ENCODE results near the gene DNAJC17.

DNAJC17 gene

GRCh38 chr15:40762919-40763800 lies 44.1 kb downstream of the DNAJC17 start:
- peak overlapping the region; percentile 83 for H3K27ac ChIP-seq
- peaks cover 7% of the 10 kb centered on the region; the same call in 1 of the 2 replicates for H3K27me3 ChIP-seq
- TF ChIP-seq Cebpa-rat (IDR thresholded peaks at IDR 0.05): no peak
- 0 out of 2 replicates have a peak, but pooled peaks cover 11% of the 10 kb centered on the region for H3K36me3 ChIP-seq
- H3K4me3 ChIP-seq: peak overlapping the region; percentile 78
- H4K20me1 ChIP-seq: peaks cover 23% of the 10 kb centered on the region; the same call in 1 of the 2 replicates
- peaks cover 68% of the 10 kb centered on the region for H3K4me1 ChIP-seq
- peak overlapping the region; percentile 99 for H3K4me2 ChIP-seq
- no peaks in the 10 kb centered on the region for H3K9me3 ChIP-seq
- H3K9ac ChIP-seq: peak overlapping the region; percentile 77

- no peak for TF ChIP-seq Cebpa-rat (IDR thresholded peaks at IDR 0.05)
- Histone ChIP-seq H3K4me2 (no peak overlapping the region; the same call in 1 of the 2 replicates), H3K4me3 (no peak overlapping the region), H3K9ac (no peak overlapping the region), H3K27ac (no peak overlapping the region), H3K4me1 (peaks cover 62% of the 10 kb centered on the region), H4K20me1 (no peaks in the 10 kb centered on the region), H3K27me3 (peaks cover 7% of the 10 kb centered on the region; the same call in 1 of the 2 replicates), H3K36me3 (no peaks in the 10 kb centered on the region), H3K9me3 (no peaks in the 10 kb centered on the region)
Measured at GRCh38 chr15:40759961-40760360, 47.3 kb downstream of the DNAJC17 start.

GRCh38 chr15:40756938-40757337 lies 50.3 kb downstream of the DNAJC17 start:
- 0 out of 2 replicates have a peak overlapping the region, but pooled peaks have one; percentile 38 for H3K9ac ChIP-seq
- peaks cover 6% of the 10 kb centered on the region; the same call in 1 of the 2 replicates for H4K20me1 ChIP-seq
- H3K4me3 ChIP-seq: no peak overlapping the region
- peak overlapping the region; percentile 22; the same call in 1 of the 2 replicates for H3K27ac ChIP-seq
- H3K4me2 ChIP-seq: peak overlapping the region; percentile 47
- H3K4me1 ChIP-seq: peaks cover 62% of the 10 kb centered on the region
- no peaks in the 10 kb centered on the region for H3K9me3 ChIP-seq
- TF ChIP-seq Cebpa-rat (IDR thresholded peaks at IDR 0.05): no peak
- peaks cover 14% of the 10 kb centered on the region for H3K36me3 ChIP-seq
- H3K27me3 ChIP-seq: no peaks in the 10 kb centered on the region

GRCh38 chr15:40755812-40756208 lies 51.5 kb downstream of the DNAJC17 start:
- Histone ChIP-seq H4K20me1 (peaks cover 13% of the 10 kb centered on the region; the same call in 1 of the 2 replicates), H3K4me2 (peak overlapping the region; percentile 96), H3K27me3 (no peaks in the 10 kb centered on the region), H3K9ac (peak overlapping the region; percentile 89), H3K36me3 (peaks cover 26% of the 10 kb centered on the region), H3K27ac (peak overlapping the region; percentile 94), H3K9me3 (no peaks in the 10 kb centered on the region), H3K4me1 (peaks cover 62% of the 10 kb centered on the region), H3K4me3 (peak overlapping the region; percentile 90)
- no peak for TF ChIP-seq Cebpa-rat (IDR thresholded peaks at IDR 0.05)

GRCh38 chr15:40754883-40755811 lies 52.1 kb downstream of the DNAJC17 start, which contains the start of gene RMDN3:
Gene RMDN3 (minus strand): TSS chr15:40755254. CDS start chr15:40754783, 471 bp downstream.
- H3K27me3 ChIP-seq: no peaks in the 10 kb centered on the region
- H3K4me2 ChIP-seq: peak within 1 kb of the TSS; percentile 96
- H3K4me3 ChIP-seq: peak within 1 kb of the TSS; percentile 90
- H4K20me1 ChIP-seq: peaks cover 13% of the 10 kb centered on the region; the same call in 1 of the 2 replicates
- peak within 1 kb of the TSS; percentile 89 for H3K9ac ChIP-seq
- peak within 1 kb of the TSS; percentile 94 for H3K27ac ChIP-seq
- H3K4me1 ChIP-seq: peaks cover 58% of the 10 kb centered on the region
- H3K9me3 ChIP-seq: no peaks in the 10 kb centered on the region
- H3K36me3 ChIP-seq: peaks cover 32% of the 10 kb centered on the region
- no peak for TF ChIP-seq Cebpa-rat (IDR thresholded peaks at IDR 0.05)

- peak overlapping the region; percentile 89 for H3K9ac ChIP-seq
- H3K4me3 ChIP-seq: peak overlapping the region; percentile 90
- H3K4me2 ChIP-seq: peak overlapping the region; percentile 96
- H3K27me3 ChIP-seq: no peaks in the 10 kb centered on the region
- peaks cover 13% of the 10 kb centered on the region; the same call in 1 of the 2 replicates for H4K20me1 ChIP-seq
- peak overlapping the region; percentile 94 for H3K27ac ChIP-seq
- H3K9me3 ChIP-seq: no peaks in the 10 kb centered on the region
- peaks cover 39% of the 10 kb centered on the region for H3K36me3 ChIP-seq
- no peak for TF ChIP-seq Cebpa-rat (IDR thresholded peaks at IDR 0.05)
- peaks cover 52% of the 10 kb centered on the region for H3K4me1 ChIP-seq
Measured at GRCh38 chr15:40754574-40754882, 52.7 kb downstream of the DNAJC17 start.

- Histone ChIP-seq H3K36me3 (peaks cover 66% of the 10 kb centered on the region), H3K4me2 (no peak overlapping the region), H3K9ac (no peak overlapping the region; the same call in 1 of the 2 replicates), H3K27me3 (no peaks in the 10 kb centered on the region), H4K20me1 (peaks cover 25% of the 10 kb centered on the region), H3K4me1 (peaks cover 38% of the 10 kb centered on the region), H3K4me3 (no peak overlapping the region), H3K9me3 (no peaks in the 10 kb centered on the region), H3K27ac (no peak overlapping the region)
- TF ChIP-seq Cebpa-rat (IDR thresholded peaks at IDR 0.05): no peak
Measured at GRCh38 chr15:40751745-40752144, 55.5 kb downstream of the DNAJC17 start.

GRCh38 chr15:40750885-40751284 lies 56.4 kb downstream of the DNAJC17 start:
- Histone ChIP-seq H3K9ac (no peak overlapping the region; the same call in 1 of the 2 replicates), H3K4me1 (peaks cover 36% of the 10 kb centered on the region), H3K9me3 (no peaks in the 10 kb centered on the region), H3K4me2 (no peak overlapping the region), H4K20me1 (peaks cover 32% of the 10 kb centered on the region), H3K27me3 (no peaks in the 10 kb centered on the region), H3K4me3 (no peak overlapping the region), H3K27ac (no peak overlapping the region), H3K36me3 (peaks cover 69% of the 10 kb centered on the region)
- no peak for TF ChIP-seq Cebpa-rat (IDR thresholded peaks at IDR 0.05)

- Histone ChIP-seq H3K36me3 (peaks cover 84% of the 10 kb centered on the region), H3K4me1 (peaks cover 43% of the 10 kb centered on the region), H3K4me3 (no peak overlapping the region), H3K27ac (no peak overlapping the region), H3K9ac (no peak overlapping the region), H4K20me1 (peaks cover 49% of the 10 kb centered on the region), H3K9me3 (no peaks in the 10 kb centered on the region), H3K4me2 (no peak overlapping the region), H3K27me3 (no peaks in the 10 kb centered on the region)
- no peak for TF ChIP-seq Cebpa-rat (IDR thresholded peaks at IDR 0.05)
Measured at GRCh38 chr15:40749151-40749630, 58.1 kb downstream of the DNAJC17 start.
